Measurements from ENCODE around the gene TNS3. TPM values are rescaled to one million over a fixed set of nuclear protein-coding genes. Genes with fewer than 3 reads are reported as not detected.
"Not testable (repeated sequence)": the region's sequence is repeated elsewhere in the genome, so short reads cannot be mapped to it uniquely, and the experiment has no call there.

The TNS3 gene
- total RNA-seq, 1 donor from 2014 or later: 120 TPM

GRCh38 chr7:47473499-47474210, 108.3 kb downstream of the TNS3 start:
- H3K36me3 Mint-ChIP-seq (ENCODE audit: insufficient read depth): no peaks in the 10 kb centered on the region
- H3K4me1 Mint-ChIP-seq (ENCODE audit: low read depth): peaks cover 52% of the 10 kb centered on the region
- no peak overlapping the region for H3K4me3 Mint-ChIP-seq (ENCODE audit: low read depth)
- peaks cover 3% of the 10 kb centered on the region for H3K9me3 Mint-ChIP-seq (ENCODE audit: low read depth)
- DNase-seq (ENCODE audit: low spot score, unreplicated experiment): no peak
- TF ChIP-seq CTCF (IDR thresholded peaks at IDR 0.05; ENCODE audit: unreplicated experiment): no peak
- no peak overlapping the region for H3K27ac Mint-ChIP-seq
- no peaks in the 10 kb centered on the region for H3K27me3 Mint-ChIP-seq

- H3K4me3 Mint-ChIP-seq (ENCODE audit: low read depth): no peak overlapping the region
- no peak for TF ChIP-seq CTCF (IDR thresholded peaks at IDR 0.05; ENCODE audit: unreplicated experiment)
- DNase-seq (ENCODE audit: low spot score, unreplicated experiment): no peak
- peaks cover 5% of the 10 kb centered on the region for H3K9me3 Mint-ChIP-seq (ENCODE audit: low read depth)
- H3K36me3 Mint-ChIP-seq (ENCODE audit: insufficient read depth): no peaks in the 10 kb centered on the region
- peaks cover 50% of the 10 kb centered on the region for H3K4me1 Mint-ChIP-seq (ENCODE audit: low read depth)
- H3K27ac Mint-ChIP-seq: no peak overlapping the region
- H3K27me3 Mint-ChIP-seq: no peaks in the 10 kb centered on the region
Observed at GRCh38 chr7:47472444-47473157, 109.3 kb downstream of the TNS3 start.

DNA sequence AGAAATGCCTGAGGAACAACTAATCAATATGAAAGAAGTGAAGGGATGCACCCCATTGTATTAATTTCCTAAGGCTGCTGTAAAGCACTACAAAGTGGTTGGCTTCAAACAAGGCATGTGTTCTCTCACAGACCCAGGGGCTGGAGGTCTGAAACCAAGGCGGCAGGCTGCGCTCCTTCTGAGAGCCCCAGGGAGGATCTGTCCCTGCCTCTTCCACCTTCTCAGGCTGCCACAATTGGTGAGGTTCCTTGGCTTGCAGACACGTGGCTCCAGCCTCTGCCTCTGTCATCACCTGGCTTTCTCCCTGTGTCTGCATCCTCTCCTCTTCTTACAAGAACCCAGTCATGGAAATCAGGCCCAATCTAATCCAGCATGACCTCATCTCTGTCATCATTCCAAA, 110.1 kb downstream of the TNS3 start:
- no peaks in the 10 kb centered on the region for H3K36me3 Mint-ChIP-seq (ENCODE audit: insufficient read depth)
- DNase-seq (ENCODE audit: low spot score, unreplicated experiment): no peak
- no peak overlapping the region for H3K4me3 Mint-ChIP-seq (ENCODE audit: low read depth)
- peaks cover 55% of the 10 kb centered on the region for H3K4me1 Mint-ChIP-seq (ENCODE audit: low read depth)
- H3K9me3 Mint-ChIP-seq (ENCODE audit: low read depth): peaks cover 5% of the 10 kb centered on the region
- no peak overlapping the region for H3K27ac Mint-ChIP-seq
- no peak for TF ChIP-seq CTCF (IDR thresholded peaks at IDR 0.05; ENCODE audit: unreplicated experiment)
- H3K27me3 Mint-ChIP-seq: no peaks in the 10 kb centered on the region

- DNase-seq (ENCODE audit: low spot score, unreplicated experiment): no peak
- Mint-ChIP-seq H3K36me3 (ENCODE audit: insufficient read depth) (peaks cover 2% of the 10 kb centered on the region), H3K27me3 (no peaks in the 10 kb centered on the region), H3K27ac (no peak overlapping the region), H3K4me3 (ENCODE audit: low read depth) (no peak overlapping the region), H3K9me3 (ENCODE audit: low read depth) (peaks cover 5% of the 10 kb centered on the region), H3K4me1 (ENCODE audit: low read depth) (peaks cover 56% of the 10 kb centered on the region)
- TF ChIP-seq CTCF (IDR thresholded peaks at IDR 0.05; ENCODE audit: unreplicated experiment): no peak
Observed at GRCh38 chr7:47471358-47471703, 110.6 kb downstream of the TNS3 start.

DNA sequence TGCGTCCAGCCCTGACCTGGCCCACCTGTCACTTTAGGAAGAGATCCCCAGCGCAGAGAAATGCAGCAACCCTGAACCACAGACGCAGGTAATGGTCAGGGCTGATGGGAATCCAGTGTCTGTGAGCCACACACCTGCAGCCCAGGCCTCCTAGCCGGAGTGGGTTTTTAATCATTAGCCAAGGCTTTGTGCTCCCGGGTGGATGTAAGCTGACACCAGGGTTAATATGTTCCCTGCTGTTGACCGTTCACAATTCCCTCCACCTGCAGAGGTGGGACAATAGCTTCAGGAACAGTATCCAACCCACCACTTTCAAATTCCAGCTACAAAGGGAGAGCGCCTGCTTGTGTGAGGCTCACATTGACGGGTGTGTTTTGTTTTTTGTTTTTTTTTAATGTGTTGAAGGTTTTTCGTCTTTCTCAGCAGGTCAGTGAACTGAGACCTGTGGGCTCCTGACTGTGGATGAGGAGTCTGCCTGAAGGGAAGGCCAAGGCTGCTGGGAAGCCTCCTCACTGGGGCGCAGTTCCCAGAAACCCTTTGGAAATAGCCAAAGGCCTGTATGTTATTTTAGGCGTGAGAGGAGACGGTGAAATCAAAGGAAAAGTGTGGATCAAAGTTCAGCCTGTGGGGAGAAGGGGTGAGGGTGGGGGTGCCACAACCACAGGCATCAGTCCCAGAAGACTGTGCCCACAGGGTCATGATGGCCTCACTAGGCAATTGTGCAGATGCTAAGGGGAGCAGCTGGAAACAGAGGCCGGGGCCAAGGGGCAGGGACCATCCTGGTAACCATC, 111.1 kb downstream of the TNS3 start:
- peak overlapping the region; percentile 69 for H3K4me3 Mint-ChIP-seq (ENCODE audit: low read depth)
- H3K27ac Mint-ChIP-seq: no peak overlapping the region
- DNase-seq (ENCODE audit: low spot score, unreplicated experiment): peak; percentile 70
- H3K27me3 Mint-ChIP-seq: no peaks in the 10 kb centered on the region
- TF ChIP-seq CTCF (IDR thresholded peaks at IDR 0.05; ENCODE audit: unreplicated experiment): no peak
- peaks cover 51% of the 10 kb centered on the region for H3K4me1 Mint-ChIP-seq (ENCODE audit: low read depth)
- peaks cover 5% of the 10 kb centered on the region for H3K9me3 Mint-ChIP-seq (ENCODE audit: low read depth)
- peaks cover 3% of the 10 kb centered on the region for H3K36me3 Mint-ChIP-seq (ENCODE audit: insufficient read depth)

- H3K27me3 Mint-ChIP-seq; H3K9me3 Mint-ChIP-seq (ENCODE audit: low read depth); DNase-seq (ENCODE audit: low spot score, unreplicated experiment); H3K36me3 Mint-ChIP-seq (ENCODE audit: insufficient read depth): not testable (repeated sequence)
- Mint-ChIP-seq H3K4me3 (ENCODE audit: low read depth) (peak overlapping the region; percentile 68), H3K4me1 (ENCODE audit: low read depth) (peaks cover 55% of the 10 kb centered on the region), H3K27ac (peak overlapping the region; percentile 94)
Observed at GRCh38 chr7:47469846-47470245, 112.1 kb downstream of the TNS3 start.

Measured in progenitor cell of endocrine pancreas (in vitro differentiated cells).